HG03558 (cell line): ENCODE measurements around the gene GMPR2.
A peak's percentile ranks its signal among the peaks of the same experiment; 100 is the strongest.
"Not testable (repeated sequence)": the region's sequence is repeated elsewhere in the genome, so short reads cannot be mapped to it uniquely, and the experiment has no call there.

Experiments
- ATAC-seq: cut with Tn5 transposase; IDR thresholded peaks from one replicate; pipeline ENCODE4 v1.9.1; 2021; ENCODE audit warnings: moderate number of reproducible peaks; ENCODE audit not compliant: unreplicated experiment; ENCODE audit errors: extremely low read depth

Gene GMPR2

DNA sequence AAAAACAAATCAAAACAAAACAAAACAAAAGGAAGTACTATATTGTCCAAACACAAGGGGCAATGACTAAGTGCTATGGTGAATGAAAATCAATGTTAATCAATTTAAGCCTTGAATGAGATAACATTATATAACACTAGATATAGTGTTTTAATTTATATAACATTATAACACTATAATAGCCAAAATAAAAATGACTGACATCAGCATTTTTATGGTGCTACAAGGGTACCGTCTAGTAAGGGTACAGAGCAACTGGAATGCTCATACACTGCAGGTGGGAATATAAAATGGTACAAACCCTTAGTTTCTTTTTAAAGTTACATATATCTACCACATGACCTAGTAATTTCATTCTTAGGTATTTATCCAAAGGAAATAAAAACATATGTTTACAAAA, 6.3 kb upstream of the GMPR2 start:
- ATAC-seq, result no peak

DNA sequence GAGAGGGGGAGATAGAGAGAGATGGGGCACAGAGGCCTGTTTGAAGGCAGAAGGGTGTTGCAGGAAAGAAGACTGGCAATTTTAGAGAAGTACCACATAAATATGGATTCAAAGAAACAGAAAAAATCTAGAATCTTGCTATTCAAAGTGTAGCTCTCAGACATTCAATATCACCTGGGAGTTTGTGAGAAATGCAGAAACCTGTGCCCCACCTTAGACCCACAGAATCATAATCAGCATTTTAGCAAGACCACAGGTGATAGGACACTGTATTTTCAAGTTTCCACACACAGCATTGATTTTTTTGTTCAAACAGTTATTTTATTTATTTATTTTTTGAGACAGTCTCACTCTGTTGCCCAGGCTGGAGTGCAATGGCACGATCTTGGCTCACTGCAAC, 3.8 kb upstream of the GMPR2 start:
- ATAC-seq, result no peak

DNA sequence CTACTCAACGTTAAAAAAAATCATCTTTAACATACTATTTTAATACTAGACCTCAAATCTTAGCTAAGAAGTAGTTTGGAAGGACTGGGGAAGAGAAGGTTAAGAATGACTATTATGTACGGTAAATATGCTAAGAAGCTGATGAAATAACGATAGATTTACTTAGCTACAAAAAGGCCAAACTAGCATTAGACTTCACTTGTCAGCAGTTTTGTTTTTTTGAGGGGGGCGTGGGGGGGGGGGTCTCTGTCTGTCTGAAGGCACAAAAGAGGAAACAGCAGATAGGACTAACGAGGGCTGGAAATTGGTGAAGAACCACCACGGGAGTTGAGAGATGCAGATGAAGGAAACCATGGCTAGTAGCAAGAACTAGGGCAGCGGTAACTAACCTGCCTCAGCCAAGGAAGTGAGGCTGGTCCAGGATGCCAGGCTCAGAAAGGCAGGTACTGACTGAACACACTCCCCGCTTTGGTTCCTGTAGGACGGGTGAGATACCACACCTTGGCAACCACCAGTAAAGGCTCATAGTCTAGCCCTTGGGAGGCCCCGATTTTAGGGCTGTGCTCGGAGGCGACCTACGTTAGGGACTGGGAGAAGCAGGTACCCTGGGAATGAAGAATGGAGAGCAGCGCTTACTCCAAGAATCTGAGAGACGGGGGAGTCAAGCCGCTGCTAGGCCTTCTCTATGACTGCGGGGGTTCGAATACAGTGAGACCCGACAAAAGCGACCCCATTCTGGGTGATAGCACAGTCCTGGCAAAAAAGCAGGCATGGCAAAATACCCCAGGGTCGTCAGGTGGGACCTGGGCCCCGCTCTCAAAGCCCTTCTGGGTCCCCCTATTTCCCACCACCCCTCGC, 1.2 kb upstream of the GMPR2 start:
- no peak for ATAC-seq

DNA sequence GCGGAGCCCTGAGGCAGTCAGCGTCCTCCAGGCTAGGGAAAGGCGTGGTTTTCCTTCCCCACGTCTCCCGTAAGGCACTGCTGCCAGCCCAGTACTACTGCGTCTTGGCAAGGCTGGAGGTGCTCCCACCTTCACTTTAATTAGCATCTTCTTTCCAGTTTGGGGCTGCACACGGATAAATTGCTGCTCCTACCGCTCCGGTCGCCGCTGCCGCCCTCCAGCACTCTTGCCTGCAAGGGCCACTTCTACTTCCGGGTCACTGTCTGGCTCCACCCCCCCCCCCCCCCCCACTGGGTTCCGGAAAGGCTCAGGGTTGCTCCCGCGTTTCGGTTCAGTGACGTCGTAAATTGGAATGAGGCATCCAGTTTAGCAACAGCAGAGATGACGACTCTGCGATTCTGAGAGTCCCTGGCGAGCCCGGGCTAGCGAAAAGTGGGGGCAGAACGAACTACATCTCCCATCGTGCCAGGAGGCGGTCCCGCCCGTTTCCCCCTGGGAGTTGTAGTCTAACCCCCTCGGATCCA, 546 bp upstream of the GMPR2 start, which contains the start of gene NEDD8:
TSS of gene NEDD8 (minus strand) at position 247 of the 524 bp plus-strand sequence. CDS start at position 147, 100 bp downstream.
- ATAC-seq, result peak; percentile 65

DNA sequence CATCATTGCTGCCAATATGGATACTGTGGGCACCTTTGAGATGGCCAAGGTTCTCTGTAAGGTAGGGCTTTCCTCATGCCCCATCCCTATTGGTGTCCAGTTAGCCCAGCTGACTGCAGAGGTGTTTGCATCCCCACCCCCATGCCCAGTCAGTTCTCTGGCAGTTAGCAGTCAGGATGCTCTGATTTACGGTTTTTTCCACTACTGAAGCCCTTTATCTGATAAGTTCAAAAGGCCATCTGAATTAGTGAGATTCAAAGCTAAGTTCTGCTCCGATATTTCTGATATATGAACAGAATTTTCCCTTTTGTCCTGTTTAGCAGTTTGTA, 773 bp downstream of the GMPR2 start:
- ATAC-seq, result no peak

DNA sequence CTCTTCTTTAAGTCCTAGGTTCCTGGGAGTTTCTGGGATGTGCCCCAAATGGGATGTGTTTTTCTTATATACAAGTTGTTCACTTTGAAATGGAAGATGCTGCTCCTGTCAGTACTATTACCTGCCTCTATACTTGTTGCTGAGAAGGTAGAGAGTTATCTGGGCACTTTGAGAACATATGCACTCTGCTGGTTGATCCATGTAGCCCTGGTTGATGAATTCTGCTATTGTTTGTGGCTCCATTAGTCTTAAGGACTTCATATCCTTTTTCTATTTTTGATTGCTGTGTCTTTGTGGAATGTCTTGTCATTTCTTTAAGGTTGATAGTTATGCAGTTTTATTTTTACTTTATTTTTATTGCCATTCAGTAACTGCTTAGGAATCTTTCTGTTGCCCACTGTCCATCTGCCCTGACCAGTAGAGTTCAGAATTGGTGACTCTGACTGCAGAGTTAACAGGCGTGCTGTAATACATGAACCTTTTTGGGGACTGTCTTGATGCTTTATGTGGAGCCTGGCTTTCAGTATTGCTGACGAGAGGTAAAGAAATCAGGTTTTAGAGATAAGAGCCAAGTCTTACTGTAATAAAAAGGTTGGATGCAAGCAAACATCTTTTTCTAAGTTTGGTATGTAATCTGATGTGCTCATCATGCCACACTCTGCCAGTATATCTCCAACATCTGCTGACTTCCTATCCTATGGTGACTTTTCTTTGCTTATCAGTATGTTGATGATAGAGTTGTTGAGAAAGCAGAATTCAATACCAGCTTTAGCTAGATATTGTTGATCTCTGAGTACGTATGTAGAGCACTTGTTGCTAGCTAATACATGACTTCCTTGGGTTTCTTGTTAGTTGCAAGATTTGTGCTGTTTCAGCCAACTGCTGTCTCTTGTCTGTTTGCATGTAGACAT, 1.6 kb downstream of the GMPR2 start:
- ATAC-seq, result no peak

DNA sequence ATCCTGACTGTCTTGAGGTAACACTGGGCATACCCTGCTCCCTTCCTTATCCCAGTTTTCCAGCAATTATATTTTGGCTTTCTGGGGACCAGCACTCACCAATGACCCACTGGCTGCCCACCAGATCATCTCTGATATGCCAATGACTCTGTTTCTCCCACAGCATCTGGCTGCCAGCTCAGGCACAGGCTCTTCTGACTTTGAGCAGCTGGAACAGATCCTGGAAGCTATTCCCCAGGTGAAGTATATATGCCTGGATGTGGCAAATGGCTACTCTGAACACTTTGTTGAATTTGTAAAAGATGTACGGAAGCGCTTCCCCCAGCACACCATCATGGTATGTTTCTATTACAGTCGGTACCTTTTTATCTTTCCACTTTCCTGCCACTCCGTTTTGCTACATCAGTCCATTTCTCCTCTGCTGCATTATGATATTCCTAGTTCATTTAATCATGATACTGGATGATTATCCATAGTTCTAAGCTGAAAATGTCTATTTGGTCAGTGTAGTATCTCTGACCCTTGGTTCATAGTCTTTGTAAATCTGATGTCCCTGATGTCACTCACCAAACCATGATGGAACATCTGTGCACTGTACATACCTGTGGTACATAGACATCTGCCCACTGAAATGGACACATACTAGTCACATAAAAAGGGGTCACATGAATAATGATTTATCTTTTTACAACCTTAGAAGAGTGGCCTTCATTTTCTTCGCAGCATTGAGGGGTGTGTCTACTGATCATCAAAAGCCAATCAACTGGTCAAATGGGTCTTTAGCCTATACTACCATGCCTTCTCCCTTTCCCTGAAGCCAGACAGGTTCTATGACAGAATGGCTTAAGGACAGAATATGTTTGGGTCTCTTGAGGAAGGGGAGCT, 3.3 kb downstream of the GMPR2 start:
- ATAC-seq, result no peak

DNA sequence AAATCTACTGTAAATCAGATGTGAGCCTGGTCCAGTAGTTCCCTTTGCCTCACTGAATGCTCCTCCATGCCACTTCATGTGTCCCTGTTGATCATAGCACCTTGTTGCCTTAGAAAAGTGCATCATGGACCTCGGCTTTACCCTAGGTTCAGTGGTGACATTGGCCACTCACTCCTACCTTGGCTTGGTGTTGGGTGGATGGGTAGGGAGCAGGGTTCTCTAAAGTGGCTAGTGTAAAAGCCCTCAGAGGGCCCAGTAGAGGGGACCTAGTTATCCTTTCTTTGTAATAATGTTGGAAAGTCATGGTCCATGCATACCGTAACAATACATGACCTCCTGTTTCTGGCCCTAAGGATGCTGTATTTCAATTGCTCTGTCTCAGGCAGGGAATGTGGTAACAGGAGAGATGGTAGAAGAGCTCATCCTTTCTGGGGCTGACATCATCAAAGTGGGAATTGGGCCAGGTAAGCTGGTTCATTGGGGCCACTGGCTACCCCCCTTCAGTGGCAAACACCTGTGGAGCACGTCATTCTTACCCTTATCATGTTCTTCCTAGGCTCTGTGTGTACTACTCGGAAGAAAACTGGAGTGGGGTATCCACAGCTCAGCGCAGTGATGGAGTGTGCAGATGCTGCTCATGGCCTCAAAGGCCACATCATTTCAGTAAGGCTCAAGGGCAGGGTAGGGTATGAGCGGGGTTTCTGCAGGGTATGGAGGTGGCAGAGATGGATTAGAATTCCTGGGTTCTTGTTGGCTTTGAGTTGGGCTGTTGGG, 4.1 kb downstream of the GMPR2 start:
- ATAC-seq, result no peak

DNA sequence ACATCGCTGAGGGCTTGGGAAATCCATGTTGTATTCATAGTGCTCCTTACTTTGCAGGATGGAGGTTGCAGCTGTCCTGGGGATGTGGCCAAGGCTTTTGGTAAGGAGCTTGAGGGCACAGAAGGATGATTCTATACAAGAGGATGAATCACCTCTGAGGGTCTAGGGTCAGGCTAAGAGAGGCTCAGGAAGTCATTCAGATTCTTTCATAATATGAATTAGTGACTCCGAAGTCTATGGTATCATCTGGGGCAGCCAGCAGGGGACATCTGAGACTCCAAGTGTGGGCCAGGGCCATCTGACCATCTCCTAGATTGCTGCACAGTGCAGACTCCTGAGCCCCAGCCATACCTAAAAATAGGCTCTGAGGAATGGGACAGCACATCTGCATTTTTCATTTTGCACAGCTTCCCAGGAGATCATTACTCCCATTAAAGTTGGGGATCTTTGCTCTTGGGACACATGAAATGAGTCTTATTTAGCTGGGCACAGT, 4.8 kb downstream of the GMPR2 start:
- ATAC-seq, result no peak

DNA sequence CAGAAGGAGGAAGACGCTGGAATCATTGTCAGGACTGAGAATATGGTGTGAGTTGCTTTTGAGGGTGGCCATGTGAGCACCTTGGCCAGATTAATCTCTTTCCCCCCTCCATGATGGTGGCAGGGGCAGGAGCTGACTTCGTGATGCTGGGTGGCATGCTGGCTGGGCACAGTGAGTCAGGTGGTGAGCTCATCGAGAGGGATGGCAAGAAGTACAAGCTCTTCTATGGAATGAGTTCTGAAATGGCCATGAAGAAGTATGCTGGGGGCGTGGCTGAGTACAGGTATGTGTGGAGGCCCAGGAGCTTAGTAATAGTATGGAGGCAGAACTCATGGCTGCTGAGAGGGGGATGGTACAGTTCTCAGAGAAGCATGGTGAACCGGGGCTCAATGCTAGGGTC, 5.4 kb downstream of the GMPR2 start:
- no peak for ATAC-seq

DNA sequence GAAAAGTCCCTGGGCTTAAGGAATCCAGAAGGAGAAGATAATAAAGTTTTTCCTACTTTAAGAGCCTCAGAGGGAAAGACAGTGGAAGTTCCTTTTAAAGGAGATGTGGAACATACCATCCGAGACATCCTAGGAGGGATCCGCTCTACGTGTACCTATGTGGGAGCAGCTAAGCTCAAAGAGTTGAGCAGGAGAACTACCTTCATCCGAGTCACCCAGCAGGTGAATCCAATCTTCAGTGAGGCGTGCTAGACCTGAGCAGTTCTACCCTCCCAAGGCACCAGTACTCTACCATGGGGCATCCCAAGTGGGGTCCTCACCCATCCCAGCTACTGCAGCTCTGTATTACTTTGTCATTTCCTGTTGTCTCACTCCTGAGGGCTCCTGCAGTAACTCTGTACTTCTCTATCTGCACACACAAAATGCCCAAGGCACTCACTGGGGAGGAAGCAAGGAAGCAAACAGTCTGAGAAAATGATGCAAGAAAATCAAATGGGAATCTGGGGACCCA, 5.9 kb downstream of the GMPR2 start:
- no peak for ATAC-seq

DNA sequence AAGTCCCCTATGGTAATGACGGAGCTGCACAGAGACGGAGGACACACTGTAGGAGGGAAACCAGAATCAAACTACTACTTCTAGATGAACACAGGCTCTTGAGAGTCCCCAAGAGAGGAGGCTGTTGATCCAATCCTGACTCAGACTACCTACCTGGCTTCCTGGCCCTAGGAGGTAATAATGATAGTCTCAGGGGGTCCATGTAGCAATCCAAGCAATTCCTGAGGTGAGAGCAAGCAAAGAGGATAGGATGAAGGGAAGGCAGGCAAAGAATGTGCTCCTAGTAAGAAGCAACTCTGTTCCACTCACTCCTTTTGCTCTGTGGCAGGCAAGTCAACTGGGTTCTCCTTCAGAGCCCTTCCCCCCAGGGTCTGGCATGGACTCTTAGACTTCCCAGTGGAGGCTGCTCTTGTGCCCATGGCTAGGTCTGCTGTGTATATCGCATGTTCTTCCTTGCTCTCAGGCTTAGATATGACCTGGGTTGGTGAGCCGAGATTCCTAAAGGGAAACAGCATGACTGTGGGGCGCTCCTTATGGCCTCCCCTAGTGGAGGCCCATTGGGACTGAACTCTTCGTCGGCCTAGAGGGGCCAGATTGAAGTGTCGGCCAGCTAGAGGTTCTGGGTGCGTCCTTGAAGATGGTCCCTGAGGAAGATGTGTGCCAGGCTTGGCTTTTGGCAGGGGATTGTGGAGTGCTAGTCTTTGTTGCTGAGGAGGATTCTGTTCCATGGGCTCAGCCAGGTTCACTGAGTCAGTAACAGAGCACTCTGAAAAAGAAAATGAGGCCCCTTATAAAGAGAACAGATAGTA, 7.6 kb downstream of the GMPR2 start:
- no peak for ATAC-seq

DNA sequence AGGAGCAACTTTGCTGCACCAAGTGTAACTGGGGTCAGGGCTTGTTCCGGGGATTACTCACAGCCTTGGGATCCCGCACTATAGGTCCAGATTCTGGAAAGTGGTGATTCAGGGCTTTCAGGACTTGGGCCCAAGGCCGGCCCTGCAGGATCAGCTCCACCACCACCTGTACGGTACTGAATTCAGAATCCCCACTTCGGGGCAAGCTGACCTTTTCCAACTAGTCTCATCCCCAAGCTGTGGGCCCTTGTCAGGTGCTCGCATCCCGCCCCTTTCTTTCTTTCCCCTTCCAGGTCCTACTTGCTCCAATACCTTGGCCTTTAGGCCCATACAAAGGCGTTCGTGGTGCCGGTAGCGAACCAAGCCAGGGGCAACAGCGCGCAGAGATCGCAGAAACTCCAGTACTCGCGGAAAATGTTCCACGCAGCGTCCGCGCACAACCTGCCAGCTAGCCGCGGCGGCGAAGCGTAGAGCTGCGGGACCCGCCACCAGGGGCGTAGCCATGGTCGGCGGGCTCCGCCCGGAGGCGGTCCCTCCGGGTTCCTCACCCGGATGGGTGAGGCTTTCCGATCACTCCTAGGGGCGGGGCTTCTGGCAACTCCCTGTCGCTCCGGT, 9.2 kb downstream of the GMPR2 start:
- peak; percentile 43 for ATAC-seq

DNA sequence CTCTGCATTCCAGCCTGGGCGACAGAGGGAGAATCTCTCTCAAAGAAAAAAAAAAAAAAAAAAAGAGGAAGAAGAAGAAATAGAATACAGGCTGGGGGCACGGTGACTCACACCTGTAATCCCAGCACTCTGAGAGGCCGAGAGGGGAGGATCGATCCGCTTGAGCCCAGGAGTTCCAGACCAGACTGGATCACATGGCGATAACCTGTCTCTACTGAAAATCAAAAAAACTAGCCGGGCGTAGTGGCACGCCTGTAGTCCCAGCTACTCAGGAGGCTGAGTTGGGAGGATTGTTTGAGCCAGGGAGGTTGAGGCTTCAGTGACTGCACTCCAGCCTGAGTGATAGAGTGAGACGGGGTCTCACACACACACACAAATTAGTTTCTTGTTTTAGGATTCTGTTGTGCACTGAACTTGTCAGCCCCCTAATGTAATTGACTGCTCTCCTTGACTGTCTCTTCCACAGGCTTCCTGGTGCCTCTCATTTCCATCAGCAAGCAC, 10.7 kb downstream of the GMPR2 start:
- no peak for ATAC-seq

DNA sequence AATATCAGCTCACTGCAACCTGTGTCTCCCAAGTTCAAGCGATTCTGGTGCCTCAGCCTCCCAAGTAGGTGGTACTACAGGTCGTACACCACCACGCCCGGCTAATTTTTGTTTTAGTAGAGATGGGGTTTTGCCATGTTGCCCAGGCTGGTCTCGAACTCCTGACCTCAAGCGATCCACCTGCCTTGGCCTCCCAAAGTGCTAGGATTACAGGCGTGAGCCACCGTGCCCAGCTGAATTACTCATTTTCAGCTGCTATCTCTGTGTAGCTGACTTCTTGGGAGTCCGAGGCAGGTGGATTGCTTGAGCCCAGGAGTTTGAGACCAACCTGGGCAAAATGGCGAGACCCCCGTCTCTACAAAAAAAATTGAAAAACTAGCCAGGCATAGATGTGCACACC, 12.6 kb downstream of the GMPR2 start:
- ATAC-seq, result not testable (repeated sequence)

DNA sequence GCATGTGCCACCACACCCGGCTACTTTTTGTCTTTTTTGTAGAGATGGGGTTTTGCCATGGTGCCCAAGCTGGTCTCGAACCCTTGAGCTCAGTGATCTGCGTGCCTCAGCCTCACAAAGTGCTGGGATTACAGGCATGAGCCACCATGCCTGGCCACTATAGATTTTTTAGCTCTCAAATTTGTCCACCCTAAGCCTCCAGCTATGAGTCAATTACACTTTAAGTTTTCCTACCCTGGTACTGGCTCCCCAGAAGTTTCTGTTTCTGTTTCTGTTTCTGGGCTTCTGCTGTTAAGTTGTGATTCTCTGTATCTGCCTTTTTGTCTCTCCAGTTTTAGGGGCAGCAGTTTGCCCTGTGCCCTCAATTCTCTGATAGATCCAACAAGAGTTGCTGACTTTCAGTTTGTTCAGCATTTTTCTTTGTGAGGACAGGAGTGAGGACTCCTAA, 14.1 kb downstream of the GMPR2 start:
- ATAC-seq, result no peak

DNA sequence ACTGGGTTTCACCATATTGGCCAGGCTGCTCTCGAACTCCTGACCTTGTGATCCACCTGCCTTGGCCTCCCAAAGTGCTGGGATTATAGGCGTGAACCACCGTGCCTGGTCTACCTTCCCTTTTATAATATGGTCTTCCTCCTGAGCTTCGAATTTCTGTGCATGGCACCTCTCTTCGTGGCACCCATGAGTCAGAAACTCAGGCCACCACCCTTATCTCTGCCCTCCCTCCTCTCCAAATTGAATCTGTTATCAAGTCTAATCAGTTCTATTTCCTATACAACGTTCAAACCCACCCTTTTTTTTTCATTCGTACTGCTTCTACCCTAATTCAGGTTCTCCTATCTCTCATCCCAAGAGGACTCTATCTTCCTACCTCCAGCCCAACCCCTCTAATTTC, 14.7 kb downstream of the GMPR2 start:
- ATAC-seq, result no peak
